ENCODE results near the gene CENPC.

CENPC gene

GRCh38 chr4:67483868-67484602 lies 61.3 kb downstream of the CENPC start:
- no peak overlapping the region for H3K27ac ChIP-seq (ENCODE audit: low read depth in 2 of 2, low read length in 2 of 2)
- H3K4me3 ChIP-seq (ENCODE audit: low read length in 2 of 2): no peak overlapping the region
- H3K36me3 ChIP-seq (ENCODE audit: control insufficient read depth in 2 of 2, insufficient read depth in 2 of 2, low read length in 2 of 2): peaks cover 13 to 19% of the 10 kb centered on the region in 2 donors
- no peaks in the 10 kb centered on the region for H3K9me3 ChIP-seq (ENCODE audit: control insufficient read depth in 2 of 2, low read length in 2 of 2)
- no peaks in the 10 kb centered on the region for H3K27me3 ChIP-seq (ENCODE audit: control insufficient read depth in 2 of 2, insufficient read depth in 2 of 2, low read length in 2 of 2)
- H3K9ac ChIP-seq (ENCODE audit: low read depth in 1 of 2, low read length in 2 of 2): no peak overlapping the region
- H3K4me1 ChIP-seq (ENCODE audit: control insufficient read depth in 2 of 2, insufficient read depth in 2 of 2, low read length in 2 of 2): no peaks in the 10 kb centered on the region

GRCh38 chr4:67480810-67481209 lies 64.5 kb downstream of the CENPC start:
- no peak overlapping the region for H3K4me3 ChIP-seq (ENCODE audit: low read length in 2 of 2)
- no peak overlapping the region for H3K27ac ChIP-seq (ENCODE audit: low read depth in 2 of 2, low read length in 2 of 2)
- no peaks in the 10 kb centered on the region for H3K4me1 ChIP-seq (ENCODE audit: control insufficient read depth in 2 of 2, insufficient read depth in 2 of 2, low read length in 2 of 2)
- H3K9me3 ChIP-seq (ENCODE audit: control insufficient read depth in 2 of 2, low read length in 2 of 2): no peaks in the 10 kb centered on the region
- no peak overlapping the region for H3K9ac ChIP-seq (ENCODE audit: low read depth in 1 of 2, low read length in 2 of 2)
- H3K36me3 ChIP-seq (ENCODE audit: control insufficient read depth in 2 of 2, insufficient read depth in 2 of 2, low read length in 2 of 2): peaks cover 22 to 36% of the 10 kb centered on the region in 2 donors
- no peaks in the 10 kb centered on the region for H3K27me3 ChIP-seq (ENCODE audit: control insufficient read depth in 2 of 2, insufficient read depth in 2 of 2, low read length in 2 of 2)

GRCh38 chr4:67475155-67475554 lies 70.1 kb downstream of the CENPC start:
- H3K4me1 ChIP-seq (ENCODE audit: control insufficient read depth in 2 of 2, insufficient read depth in 2 of 2, low read length in 2 of 2): no peaks in the 10 kb centered on the region
- H3K27me3 ChIP-seq (ENCODE audit: control insufficient read depth in 2 of 2, insufficient read depth in 2 of 2, low read length in 2 of 2): no peaks in the 10 kb centered on the region
- H3K9ac ChIP-seq (ENCODE audit: low read depth in 1 of 2, low read length in 2 of 2): no peak overlapping the region
- peaks cover 24 to 50% of the 10 kb centered on the region in 2 donors for H3K36me3 ChIP-seq (ENCODE audit: control insufficient read depth in 2 of 2, insufficient read depth in 2 of 2, low read length in 2 of 2)
- H3K27ac ChIP-seq (ENCODE audit: low read depth in 2 of 2, low read length in 2 of 2): no peak overlapping the region
- no peak overlapping the region for H3K4me3 ChIP-seq (ENCODE audit: low read length in 2 of 2)
- no peaks in the 10 kb centered on the region for H3K9me3 ChIP-seq (ENCODE audit: control insufficient read depth in 2 of 2, low read length in 2 of 2)

- peaks cover 19 to 29% of the 10 kb centered on the region in 2 donors for H3K36me3 ChIP-seq (ENCODE audit: control insufficient read depth in 2 of 2, insufficient read depth in 2 of 2, low read length in 2 of 2)
- no peak overlapping the region for H3K9ac ChIP-seq (ENCODE audit: low read depth in 1 of 2, low read length in 2 of 2)
- H3K4me1 ChIP-seq (ENCODE audit: control insufficient read depth in 2 of 2, insufficient read depth in 2 of 2, low read length in 2 of 2): no peaks in the 10 kb centered on the region
- no peak overlapping the region for H3K4me3 ChIP-seq (ENCODE audit: low read length in 2 of 2)
- no peaks in the 10 kb centered on the region for H3K9me3 ChIP-seq (ENCODE audit: control insufficient read depth in 2 of 2, low read length in 2 of 2)
- H3K27me3 ChIP-seq (ENCODE audit: control insufficient read depth in 2 of 2, insufficient read depth in 2 of 2, low read length in 2 of 2): no peaks in the 10 kb centered on the region
- H3K27ac ChIP-seq (ENCODE audit: low read depth in 2 of 2, low read length in 2 of 2): no peak overlapping the region
These were observed 74.4 kb downstream of the CENPC start for GRCh38 chr4:67470871-67471270.

GRCh38 chr4:67468830-67469229 lies 76.5 kb downstream of the CENPC start:
- peaks cover 13 to 19% of the 10 kb centered on the region in 2 donors for H3K36me3 ChIP-seq (ENCODE audit: control insufficient read depth in 2 of 2, insufficient read depth in 2 of 2, low read length in 2 of 2)
- H3K9ac ChIP-seq (ENCODE audit: low read depth in 1 of 2, low read length in 2 of 2): no peak overlapping the region
- no peaks in the 10 kb centered on the region for H3K27me3 ChIP-seq (ENCODE audit: control insufficient read depth in 2 of 2, insufficient read depth in 2 of 2, low read length in 2 of 2)
- no peaks in the 10 kb centered on the region for H3K9me3 ChIP-seq (ENCODE audit: control insufficient read depth in 2 of 2, low read length in 2 of 2)
- H3K27ac ChIP-seq (ENCODE audit: low read depth in 2 of 2, low read length in 2 of 2): no peak overlapping the region
- H3K4me1 ChIP-seq (ENCODE audit: control insufficient read depth in 2 of 2, insufficient read depth in 2 of 2, low read length in 2 of 2): no peaks in the 10 kb centered on the region
- no peak overlapping the region for H3K4me3 ChIP-seq (ENCODE audit: low read length in 2 of 2)

GRCh38 chr4:67466751-67467150 lies 78.6 kb downstream of the CENPC start:
- peaks cover 12 to 13% of the 10 kb centered on the region in 2 donors for H3K36me3 ChIP-seq (ENCODE audit: control insufficient read depth in 2 of 2, insufficient read depth in 2 of 2, low read length in 2 of 2)

GRCh38 chr4:67465763-67466052 lies 79.6 kb downstream of the CENPC start:
- Histone ChIP-seq H3K4me3 (ENCODE audit: low read length in 2 of 2) (no peak overlapping the region), H3K36me3 (ENCODE audit: control insufficient read depth in 2 of 2, insufficient read depth in 2 of 2, low read length in 2 of 2) (peaks cover 8 to 10% of the 10 kb centered on the region in 2 donors), H3K27me3 (ENCODE audit: control insufficient read depth in 2 of 2, insufficient read depth in 2 of 2, low read length in 2 of 2) (no peaks in the 10 kb centered on the region), H3K9ac (ENCODE audit: low read depth in 1 of 2, low read length in 2 of 2) (no peak overlapping the region), H3K27ac (ENCODE audit: low read depth in 2 of 2, low read length in 2 of 2) (no peak overlapping the region), H3K4me1 (ENCODE audit: control insufficient read depth in 2 of 2, insufficient read depth in 2 of 2, low read length in 2 of 2) (no peaks in the 10 kb centered on the region), H3K9me3 (ENCODE audit: control insufficient read depth in 2 of 2, low read length in 2 of 2) (no peaks in the 10 kb centered on the region)

More at GRCh38 chr4:67466751-67467150, 78.6 kb downstream of the CENPC start:
- Histone ChIP-seq H3K27me3 (ENCODE audit: control insufficient read depth in 2 of 2, insufficient read depth in 2 of 2, low read length in 2 of 2) (no peaks in the 10 kb centered on the region), H3K27ac (ENCODE audit: low read depth in 2 of 2, low read length in 2 of 2) (no peak overlapping the region), H3K4me1 (ENCODE audit: control insufficient read depth in 2 of 2, insufficient read depth in 2 of 2, low read length in 2 of 2) (no peaks in the 10 kb centered on the region), H3K4me3 (ENCODE audit: low read length in 2 of 2) (no peak overlapping the region), H3K9ac (ENCODE audit: low read depth in 1 of 2, low read length in 2 of 2) (no peak overlapping the region), H3K9me3 (ENCODE audit: control insufficient read depth in 2 of 2, low read length in 2 of 2) (no peaks in the 10 kb centered on the region)

GRCh38 chr4:67465032-67465762 lies 80.1 kb downstream of the CENPC start:
- Histone ChIP-seq H3K27ac (ENCODE audit: low read depth in 2 of 2, low read length in 2 of 2) (no peak overlapping the region), H3K9ac (ENCODE audit: low read depth in 1 of 2, low read length in 2 of 2) (no peak overlapping the region), H3K27me3 (ENCODE audit: control insufficient read depth in 2 of 2, insufficient read depth in 2 of 2, low read length in 2 of 2) (no peaks in the 10 kb centered on the region), H3K36me3 (ENCODE audit: control insufficient read depth in 2 of 2, insufficient read depth in 2 of 2, low read length in 2 of 2) (peaks cover 8% of the 10 kb centered on the region in 2 donors), H3K9me3 (ENCODE audit: control insufficient read depth in 2 of 2, low read length in 2 of 2) (no peaks in the 10 kb centered on the region), H3K4me3 (ENCODE audit: low read length in 2 of 2) (no peak overlapping the region), H3K4me1 (ENCODE audit: control insufficient read depth in 2 of 2, insufficient read depth in 2 of 2, low read length in 2 of 2) (no peaks in the 10 kb centered on the region)

- H3K4me1 ChIP-seq (ENCODE audit: control insufficient read depth in 2 of 2, insufficient read depth in 2 of 2, low read length in 2 of 2): no peaks in the 10 kb centered on the region
- H3K27ac ChIP-seq (ENCODE audit: low read depth in 2 of 2, low read length in 2 of 2): no peak overlapping the region
- H3K4me3 ChIP-seq (ENCODE audit: low read length in 2 of 2): no peak overlapping the region
- peaks cover 0 to 2% of the 10 kb centered on the region in 2 donors for H3K36me3 ChIP-seq (ENCODE audit: control insufficient read depth in 2 of 2, insufficient read depth in 2 of 2, low read length in 2 of 2)
- no peak overlapping the region for H3K9ac ChIP-seq (ENCODE audit: low read depth in 1 of 2, low read length in 2 of 2)
- H3K27me3 ChIP-seq (ENCODE audit: control insufficient read depth in 2 of 2, insufficient read depth in 2 of 2, low read length in 2 of 2): no peaks in the 10 kb centered on the region
- no peaks in the 10 kb centered on the region for H3K9me3 ChIP-seq (ENCODE audit: control insufficient read depth in 2 of 2, low read length in 2 of 2)
These were observed 84.7 kb downstream of the CENPC start for GRCh38 chr4:67460574-67460973.

GRCh38 chr4:67459164-67459563 lies 86.1 kb downstream of the CENPC start:
- Histone ChIP-seq H3K9ac (ENCODE audit: low read depth in 1 of 2, low read length in 2 of 2) (no peak overlapping the region), H3K36me3 (ENCODE audit: control insufficient read depth in 2 of 2, insufficient read depth in 2 of 2, low read length in 2 of 2) (peaks cover 0 to 2% of the 10 kb centered on the region in 2 donors), H3K9me3 (ENCODE audit: control insufficient read depth in 2 of 2, low read length in 2 of 2) (no peaks in the 10 kb centered on the region), H3K27ac (ENCODE audit: low read depth in 2 of 2, low read length in 2 of 2) (no peak overlapping the region), H3K4me3 (ENCODE audit: low read length in 2 of 2) (no peak overlapping the region), H3K27me3 (ENCODE audit: control insufficient read depth in 2 of 2, insufficient read depth in 2 of 2, low read length in 2 of 2) (no peaks in the 10 kb centered on the region), H3K4me1 (ENCODE audit: control insufficient read depth in 2 of 2, insufficient read depth in 2 of 2, low read length in 2 of 2) (no peaks in the 10 kb centered on the region)

Data from mucosa of rectum (tissue), 2 donors.